Measurements from ENCODE around the gene IL6ST.

The IL6ST gene

GRCh38 chr5:56028708-56029107 is 33.9 kb upstream of the IL6ST start:
- Histone ChIP-seq H3K36me3 (no peaks in the 10 kb centered on the region), H3K9me3 (no peaks in the 10 kb centered on the region), H3K4me1 (ENCODE audit: control insufficient read depth in 1 of 2, insufficient read depth in 1 of 2, low read depth in 1 of 2, low read length in 1 of 2) (peaks cover 14 to 17% of the 10 kb centered on the region in 2 experiments), H3K4me3 (ENCODE audit: low read depth in 1 of 2, low read length in 1 of 2) (no peak overlapping the region), H3K27ac (no peak overlapping the region), H3K27me3 (peaks cover 54% of the 10 kb centered on the region)
- no peak for TF ChIP-seq CTCF (IDR thresholded peaks at IDR 0.05)

- Histone ChIP-seq H3K4me1 (ENCODE audit: control insufficient read depth in 1 of 2, insufficient read depth in 1 of 2, low read depth in 1 of 2, low read length in 1 of 2) (peaks cover 14 to 17% of the 10 kb centered on the region in 2 experiments), H3K27ac (peak overlapping the region; percentile 79), H3K27me3 (peaks cover 54% of the 10 kb centered on the region), H3K36me3 (no peaks in the 10 kb centered on the region), H3K9me3 (no peaks in the 10 kb centered on the region), H3K4me3 (ENCODE audit: low read depth in 1 of 2, low read length in 1 of 2) (no peak overlapping the region)
- TF ChIP-seq CTCF (IDR thresholded peaks at IDR 0.05): no peak
Measured at GRCh38 chr5:56026863-56027300, 32.1 kb upstream of the IL6ST start.

GRCh38 chr5:56025151-56025885 is 30.6 kb upstream of the IL6ST start:
- peaks cover 14 to 17% of the 10 kb centered on the region in 2 experiments for H3K4me1 ChIP-seq (ENCODE audit: control insufficient read depth in 1 of 2, insufficient read depth in 1 of 2, low read depth in 1 of 2, low read length in 1 of 2)
- no peaks in the 10 kb centered on the region for H3K9me3 ChIP-seq
- H3K27ac ChIP-seq: no peak overlapping the region
- no peak overlapping the region for H3K4me3 ChIP-seq (ENCODE audit: low read depth in 1 of 2, low read length in 1 of 2)
- TF ChIP-seq CTCF (IDR thresholded peaks at IDR 0.05): no peak
- H3K27me3 ChIP-seq: peaks cover 55% of the 10 kb centered on the region
- no peaks in the 10 kb centered on the region for H3K36me3 ChIP-seq

- TF ChIP-seq CTCF (IDR thresholded peaks at IDR 0.05): no peak
- Histone ChIP-seq H3K4me3 (ENCODE audit: low read depth in 1 of 2, low read length in 1 of 2) (no peak overlapping the region), H3K9me3 (no peaks in the 10 kb centered on the region), H3K27ac (no peak overlapping the region), H3K36me3 (no peaks in the 10 kb centered on the region), H3K27me3 (peaks cover 55% of the 10 kb centered on the region), H3K4me1 (ENCODE audit: control insufficient read depth in 1 of 2, insufficient read depth in 1 of 2, low read depth in 1 of 2, low read length in 1 of 2) (peaks cover 14 to 17% of the 10 kb centered on the region in 2 experiments)
Measured at GRCh38 chr5:56024810-56025150, 30.0 kb upstream of the IL6ST start.

- H3K9me3 ChIP-seq: no peaks in the 10 kb centered on the region
- H3K27me3 ChIP-seq: peaks cover 65% of the 10 kb centered on the region
- no peak overlapping the region for H3K4me3 ChIP-seq (ENCODE audit: low read depth in 1 of 2, low read length in 1 of 2)
- H3K4me1 ChIP-seq (ENCODE audit: control insufficient read depth in 1 of 2, insufficient read depth in 1 of 2, low read depth in 1 of 2, low read length in 1 of 2): peaks cover 14 to 17% of the 10 kb centered on the region in 2 experiments
- H3K27ac ChIP-seq: no peak overlapping the region
- TF ChIP-seq CTCF (IDR thresholded peaks at IDR 0.05): no peak
- no peaks in the 10 kb centered on the region for H3K36me3 ChIP-seq
Measured at GRCh38 chr5:56023296-56023695, 28.5 kb upstream of the IL6ST start.
